OCI-LY3 (cell line): ENCODE results near the gene CDHR4.

Source experiments
- CTCF ChIP-seq: fragments of 200-600, 300-600 bp; sonication (generic); IDR thresholded peaks from 2 replicates; pipeline ENCODE4 v1.5.1; 2014; ENCODE audit warnings: antibody characterized with exemption, low read length, low read depth
- EZH2phosphoT487 ChIP-seq: fragments of 200-600 bp; shearing (Covaris generic); IDR thresholded peaks from 2 replicates; pipeline ENCODE4 v1.6.1; 2018; ENCODE audit warnings: antibody characterized with exemption, mixed run types, low read depth

GRCh38 chr3:49781415-49782199 is 18.1 kb downstream of the CDHR4 start:
- TF ChIP-seq CTCF = no peak
- TF ChIP-seq EZH2phosphoT487 = no peak
